ENCODE data around the gene DSCAML1.

Gene DSCAML1

GRCh38 chr11:117821431-117821830 is 24.4 kb upstream of the DSCAML1 start:
- DNase-seq (ENCODE audit: low read depth): no peak
- H3K4me3 ChIP-seq (ENCODE audit: low read depth, low read length): no peak overlapping the region
- TF ChIP-seq CTCF (conservative IDR thresholded peaks at IDR 0.05; ENCODE audit: low read depth, low read length): no peak

GRCh38 chr11:117820516-117820915 is 23.5 kb upstream of the DSCAML1 start:
- TF ChIP-seq CTCF (conservative IDR thresholded peaks at IDR 0.05; ENCODE audit: low read depth, low read length): no peak

GRCh38 chr11:117820071-117820470 is 23.1 kb upstream of the DSCAML1 start:
- H3K4me3 ChIP-seq (ENCODE audit: low read depth, low read length): no peak overlapping the region
- TF ChIP-seq CTCF (conservative IDR thresholded peaks at IDR 0.05; ENCODE audit: low read depth, low read length): no peak
- DNase-seq (ENCODE audit: low read depth): no peak

More at GRCh38 chr11:117820516-117820915, 23.5 kb upstream of the DSCAML1 start:
- H3K4me3 ChIP-seq (ENCODE audit: low read depth, low read length): no peak overlapping the region
- no peak for DNase-seq (ENCODE audit: low read depth)

- no peak overlapping the region for H3K4me3 ChIP-seq (ENCODE audit: low read depth, low read length)
- DNase-seq (ENCODE audit: low read depth): peak; percentile 86
- peak; percentile 93 for TF ChIP-seq CTCF (conservative IDR thresholded peaks at IDR 0.05; ENCODE audit: low read depth, low read length)
Observed at GRCh38 chr11:117819096-117820040, 22.4 kb upstream of the DSCAML1 start.

GRCh38 chr11:117818041-117818873 is 21.2 kb upstream of the DSCAML1 start:
- DNase-seq (ENCODE audit: low read depth): peak; percentile 72
- H3K4me3 ChIP-seq (ENCODE audit: low read depth, low read length): no peak overlapping the region
- no peak for TF ChIP-seq CTCF (conservative IDR thresholded peaks at IDR 0.05; ENCODE audit: low read depth, low read length)

GRCh38 chr11:117817368-117818040 is 20.5 kb upstream of the DSCAML1 start:
- DNase-seq (ENCODE audit: low read depth): peak; percentile 84
- peak; percentile 99 for TF ChIP-seq CTCF (conservative IDR thresholded peaks at IDR 0.05; ENCODE audit: low read depth, low read length)
- H3K4me3 ChIP-seq (ENCODE audit: low read depth, low read length): peak overlapping the region; percentile 30

Data from choroid plexus epithelial cell (primary cell).